ENCODE data around the gene GPR45. TPM values are rescaled to one million over a fixed set of nuclear protein-coding genes. Genes with fewer than 3 reads are reported as not detected.

The GPR45 gene
- total and polyA plus RNA-seq, 9 of the 15 experiments (the other 6 are each of a cell fraction or from before 2014, with no cell fraction given), result not detected

GRCh38 chr2:105262651-105263091, 21.1 kb downstream of the GPR45 start (continued):
- no peak for TF ChIP-seq MLLT1 (IDR thresholded peaks at IDR 0.05)
- TF ChIP-seq POLR2G (IDR thresholded peaks at IDR 0.05; ENCODE audit: low read depth, low read length), result no peak
- TF ChIP-seq CBFA2T3 (IDR thresholded peaks at IDR 0.05), result peak; percentile 74
- no peak for TF ChIP-seq ZNF165 (CRISPR knock-in tag; IDR thresholded peaks at IDR 0.05; ENCODE audit: borderline replicate concordance)
- TF ChIP-seq ZNF217 (CRISPR knock-in tag; IDR thresholded peaks at IDR 0.05), result no peak
- TF ChIP-seq E2F8 (IDR thresholded peaks at IDR 0.05; ENCODE audit: low read depth, partially characterized antibody), result no peak
- TF ChIP-seq NR3C1 (CRISPR knock-in tag; IDR thresholded peaks at IDR 0.05), result no peak
- no peak for TF ChIP-seq ATF4 (CRISPR knock-in tag; IDR thresholded peaks at IDR 0.05)
- TF ChIP-seq CLOCK (CRISPR knock-in tag; IDR thresholded peaks at IDR 0.05; ENCODE audit: borderline replicate concordance), result no peak
- no peak for TF ChIP-seq VEZF1 (CRISPR knock-in tag; IDR thresholded peaks at IDR 0.05)
- TF ChIP-seq GABPB1 (CRISPR knock-in tag; IDR thresholded peaks at IDR 0.05), result no peak
- no peak for TF ChIP-seq ARNT (IDR thresholded peaks at IDR 0.05)
- TF ChIP-seq TAF1 (IDR thresholded peaks at IDR 0.05; ENCODE audit: control insufficient read depth, extremely low read depth, insufficient read depth, low read length, severe bottlenecking), result no peak
- TF ChIP-seq MTA2 (IDR thresholded peaks at IDR 0.05; ENCODE audit: low read depth), result peak; percentile 36; the same call in 1 of the 2 replicates
- no peak for TF ChIP-seq RBBP5 (IDR thresholded peaks at IDR 0.05; ENCODE audit: borderline replicate concordance, insufficient read depth, low read length, poor library complexity, severe bottlenecking)
- TF ChIP-seq TCFL5 (CRISPR knock-in tag; conservative IDR thresholded peaks at IDR 0.05), result no peak
- no peak for TF ChIP-seq ZFP30 (CRISPR knock-in tag; IDR thresholded peaks at IDR 0.05; ENCODE audit: borderline replicate concordance)
- no peak for TF ChIP-seq KLF16 (IDR thresholded peaks at IDR 0.05)
- peak; percentile 74 for TF ChIP-seq RAD51 (IDR thresholded peaks at IDR 0.05; ENCODE audit: borderline replicate concordance, low read depth)
- no peak for TF ChIP-seq MTF1 (CRISPR knock-in tag; IDR thresholded peaks at IDR 0.05; ENCODE audit: borderline replicate concordance)

Measured in K562 (cell line).